ENCODE data around the gene ATP1B2. TPM values are rescaled to one million over a fixed set of nuclear protein-coding genes. Genes with fewer than 3 reads are reported as not detected.
"Not testable (repeated sequence)": the region's sequence is repeated elsewhere in the genome, so short reads cannot be mapped to it uniquely, and the experiment has no call there.

Gene ATP1B2, protein sequence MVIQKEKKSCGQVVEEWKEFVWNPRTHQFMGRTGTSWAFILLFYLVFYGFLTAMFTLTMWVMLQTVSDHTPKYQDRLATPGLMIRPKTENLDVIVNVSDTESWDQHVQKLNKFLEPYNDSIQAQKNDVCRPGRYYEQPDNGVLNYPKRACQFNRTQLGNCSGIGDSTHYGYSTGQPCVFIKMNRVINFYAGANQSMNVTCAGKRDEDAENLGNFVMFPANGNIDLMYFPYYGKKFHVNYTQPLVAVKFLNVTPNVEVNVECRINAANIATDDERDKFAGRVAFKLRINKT
- not detected in 2 replicates for total RNA-seq (2014; rRNA removed)
- 0.07 TPM for polyA plus RNA-seq (2012)

DNA sequence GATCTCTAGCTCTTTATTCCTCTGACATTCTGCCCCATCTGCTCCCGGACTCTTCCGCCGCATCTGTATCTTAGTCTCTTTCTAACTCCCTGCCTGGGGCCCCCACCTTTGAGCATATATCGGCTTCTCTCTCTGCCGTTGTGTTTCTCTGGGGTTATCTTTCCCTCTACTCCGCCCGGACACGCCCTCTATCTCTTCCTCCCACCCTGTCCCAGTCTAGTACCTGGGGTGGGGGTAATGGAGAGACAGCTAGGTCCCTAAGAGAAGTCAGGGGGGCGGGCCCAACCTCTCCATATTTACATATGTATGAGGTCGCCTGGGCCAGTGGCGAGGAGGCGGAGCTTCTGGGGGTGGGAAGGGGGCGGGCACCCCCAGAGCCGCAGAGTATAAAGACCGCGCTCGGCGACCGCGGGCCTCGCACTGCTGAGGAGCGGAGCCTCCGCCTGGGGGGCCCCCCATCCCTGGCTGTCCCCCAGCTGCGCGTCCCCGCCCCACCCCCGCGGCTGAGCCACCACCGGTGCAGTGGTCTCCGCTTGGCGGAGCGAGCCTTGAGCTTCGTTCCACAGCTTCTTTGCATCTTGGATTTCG is at the start of gene ATP1B2:
ATP1B2 (plus strand) TSS at position 418 of the 588 bp plus-strand sequence. CDS start 593 bp downstream, outside the sequence.
- no peak for DNase-seq (ENCODE audit: low read depth)

DNA sequence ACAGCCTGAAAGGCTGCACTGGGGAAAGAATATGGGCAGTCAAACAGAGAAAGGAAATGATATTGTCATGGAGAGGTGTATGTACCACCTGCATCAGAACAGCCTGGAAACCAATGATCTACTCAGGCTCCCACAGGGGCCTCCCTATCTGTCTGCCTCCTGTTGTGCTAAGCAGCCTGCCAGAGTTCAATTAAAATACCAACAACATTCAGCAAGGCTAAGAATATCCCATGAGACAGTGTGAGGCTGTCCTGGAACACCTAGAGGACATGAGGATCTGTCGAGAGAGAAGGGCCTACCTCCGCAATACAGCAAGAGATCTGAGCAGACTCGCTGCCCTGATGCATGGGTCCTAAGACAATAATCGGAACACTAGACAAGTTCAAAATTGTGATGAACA is 44.4 kb upstream of the ATP1B2 start:
- no peak for DNase-seq (ENCODE audit: low read depth)

DNA sequence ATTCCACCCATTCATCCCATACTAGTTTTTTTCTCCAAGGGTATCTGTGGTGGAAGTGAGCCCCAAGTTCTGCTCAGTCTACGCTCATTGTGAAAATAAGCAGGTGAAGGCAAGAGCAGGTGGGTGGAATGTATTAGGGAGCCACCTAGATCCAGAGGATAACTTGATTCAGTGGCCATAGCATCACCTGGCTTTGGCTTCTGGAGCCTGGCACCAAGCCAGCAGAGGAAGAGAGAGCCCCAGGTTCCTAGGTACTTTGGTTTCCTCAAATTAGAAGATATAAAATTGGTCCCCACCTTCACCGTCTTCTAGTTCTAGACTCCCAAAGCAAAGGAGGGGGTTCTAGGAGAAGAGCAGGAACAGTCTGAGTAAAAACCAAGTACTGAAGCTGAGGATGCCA is 40.1 kb upstream of the ATP1B2 start:
- DNase-seq (ENCODE audit: low read depth): no peak

DNA sequence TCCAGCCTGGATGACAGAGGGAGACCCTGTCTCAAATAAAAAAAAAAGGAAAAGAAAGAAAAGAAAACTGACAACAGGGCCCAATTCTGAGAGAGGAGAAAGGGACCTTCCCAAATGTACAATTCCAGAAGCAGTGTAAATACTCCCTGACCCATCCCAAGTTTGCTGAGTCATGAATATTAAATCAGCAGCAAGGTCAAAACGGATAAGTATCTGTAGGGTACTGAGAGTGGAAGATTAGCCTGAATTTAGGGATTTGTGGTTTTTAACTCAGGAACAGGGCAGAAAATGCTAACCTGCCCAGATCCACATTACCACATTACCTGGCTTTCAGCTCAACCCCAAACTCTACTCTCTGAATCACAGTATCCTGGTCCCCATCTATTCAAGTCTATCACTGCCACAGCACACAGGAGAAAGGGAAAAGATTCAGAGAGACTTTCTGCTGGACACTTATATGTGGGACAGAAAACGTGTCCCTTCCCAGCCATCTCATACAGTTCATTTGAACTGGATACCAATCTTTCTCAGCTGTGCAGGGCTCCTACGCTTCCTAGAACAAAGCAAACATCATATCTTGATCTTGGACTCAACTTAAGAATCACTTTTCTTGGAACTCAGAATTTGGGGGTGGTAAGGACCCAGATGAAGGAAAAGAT is 39.0 kb upstream of the ATP1B2 start:
- DNase-seq (ENCODE audit: low read depth): no peak

DNA sequence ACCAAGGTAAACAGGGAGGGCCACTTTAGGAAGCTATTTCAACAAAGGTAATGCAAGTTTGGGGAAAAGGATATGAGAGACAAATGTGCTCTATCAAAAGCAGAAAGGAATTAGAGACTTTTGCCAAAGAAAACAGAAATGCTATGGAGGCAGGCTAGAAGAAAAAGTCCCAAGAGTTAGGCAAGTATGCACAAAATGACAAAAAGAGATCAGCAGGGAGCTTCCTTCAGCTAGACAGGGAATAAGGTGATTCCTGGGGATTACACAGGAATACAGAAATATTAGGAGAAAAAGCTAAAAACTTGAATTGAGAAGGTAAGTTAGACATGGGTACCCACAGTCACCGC is 38.5 kb upstream of the ATP1B2 start:
- DNase-seq (ENCODE audit: low read depth): no peak

DNA sequence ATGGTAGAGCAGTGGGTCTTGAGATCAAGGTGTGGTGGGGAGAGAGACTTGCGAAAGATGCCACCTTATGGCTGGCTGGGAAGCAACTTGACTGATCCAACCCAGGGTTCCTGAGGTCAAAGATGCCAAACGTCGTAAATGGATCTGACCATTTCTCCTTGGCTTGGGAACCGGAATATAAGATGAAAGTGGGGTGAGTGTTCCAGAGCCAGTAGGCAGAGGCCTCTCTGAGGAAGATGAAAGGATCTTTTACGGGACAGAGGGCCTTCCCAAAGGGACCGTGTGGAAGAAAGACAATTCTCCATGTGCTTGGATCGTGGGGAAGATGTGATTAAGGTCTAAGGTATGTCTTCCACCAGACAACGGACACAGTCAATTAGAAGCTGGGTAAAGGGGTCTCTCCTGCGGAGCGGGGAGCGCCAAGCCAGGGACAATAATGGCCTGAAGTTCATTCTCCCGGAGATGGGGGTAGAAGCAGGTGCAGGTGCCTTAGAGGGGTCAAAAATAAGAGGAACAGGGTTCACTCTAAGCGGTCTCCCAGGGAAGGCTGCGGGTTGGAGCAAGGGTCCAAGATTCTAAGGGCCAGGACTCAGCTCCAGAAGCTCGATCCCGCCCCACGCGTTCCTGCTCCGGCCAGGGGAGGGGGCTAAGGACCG is 36.8 kb upstream of the ATP1B2 start:
- peak; percentile 37 for DNase-seq (ENCODE audit: low read depth)

DNA sequence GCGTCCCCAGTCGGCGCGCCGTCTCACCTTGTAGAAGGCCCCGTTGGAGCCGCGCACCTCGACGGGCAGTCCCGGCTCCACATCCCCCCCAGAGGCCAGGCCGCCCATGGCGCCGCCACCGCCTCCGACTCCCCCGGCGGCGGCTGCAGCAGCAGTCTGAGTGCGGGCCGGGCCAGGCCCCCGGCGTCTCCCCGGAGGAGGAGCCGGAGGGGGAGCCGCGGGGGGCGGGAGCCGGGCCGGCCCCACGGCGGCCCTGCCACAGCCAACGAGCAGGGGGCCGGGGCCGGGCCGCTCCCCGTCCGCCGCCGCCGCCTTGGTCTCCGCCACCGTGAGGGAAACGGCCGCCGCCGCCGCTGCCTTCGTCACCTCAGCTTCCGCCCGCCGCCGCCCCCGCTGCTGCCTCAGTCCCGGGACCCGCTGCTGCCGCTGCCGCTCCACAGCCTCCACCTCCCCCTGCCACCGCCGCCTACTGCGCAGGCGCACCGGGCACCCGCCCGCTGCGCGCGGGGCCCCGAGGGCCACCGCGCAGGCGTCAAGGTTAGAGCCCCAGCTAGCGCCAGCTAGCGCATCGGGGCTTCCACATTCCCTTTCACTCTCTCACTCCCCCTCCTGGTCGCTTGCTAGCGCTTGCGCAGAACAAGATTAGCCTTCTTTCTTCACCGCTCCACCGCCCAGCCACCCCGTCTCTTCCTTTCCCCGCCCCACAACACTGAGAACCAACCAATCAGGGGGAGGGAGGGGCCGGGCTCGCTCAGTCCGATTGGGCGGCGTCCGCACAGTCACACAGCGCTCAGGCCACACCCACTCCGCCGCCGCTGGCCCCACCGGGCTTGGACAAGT is 36.1 kb upstream of the ATP1B2 start, which contains the start of gene FXR2:
FXR2 (minus strand) TSS at position 473 of the 840 bp plus-strand sequence; CDS start at position 108, 365 bp downstream.
- DNase-seq (ENCODE audit: low read depth): peak; percentile 100

DNA sequence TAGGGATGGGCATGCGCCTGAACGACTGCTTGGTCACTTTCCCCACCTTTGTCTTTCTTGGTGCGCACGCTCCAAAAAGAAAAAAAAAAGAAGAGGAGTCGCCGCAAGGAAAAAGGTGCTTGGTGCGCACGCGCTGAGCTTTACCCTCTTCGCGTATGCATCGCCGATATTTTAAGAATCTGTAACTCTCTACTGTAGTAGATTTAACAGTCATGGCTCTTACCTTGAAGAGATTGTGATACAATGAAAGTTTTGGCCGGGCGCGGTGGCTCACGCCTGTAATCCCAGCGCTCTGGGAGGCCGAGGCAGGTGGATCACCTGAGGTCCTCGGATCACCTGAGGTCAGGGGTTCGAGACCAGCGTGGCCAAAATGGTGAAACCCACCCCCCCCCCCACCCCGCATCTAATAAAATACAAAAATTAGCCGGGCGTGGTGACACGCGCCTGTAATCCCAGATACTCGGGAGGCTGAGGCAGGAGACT is 35.4 kb upstream of the ATP1B2 start:
- DNase-seq (ENCODE audit: low read depth): no peak

DNA sequence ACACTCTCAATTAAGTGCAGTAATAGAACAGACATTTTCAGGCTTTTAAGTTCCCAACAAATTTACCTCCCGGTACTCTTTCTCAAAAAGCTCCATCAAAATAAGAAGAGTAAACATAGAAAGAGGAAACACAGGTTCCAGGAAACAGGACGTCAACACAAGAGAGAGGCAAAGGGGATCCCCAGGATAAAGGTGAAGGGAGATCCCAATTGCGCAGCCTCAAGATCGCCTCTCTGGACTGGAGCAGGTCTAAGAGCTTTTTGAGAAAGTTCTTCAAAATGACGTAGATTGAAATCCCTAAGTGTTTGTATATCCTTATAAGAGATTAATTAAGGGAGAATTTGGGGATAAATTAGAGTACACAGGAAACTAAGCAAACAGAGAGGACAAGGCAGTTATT is 32.1 kb upstream of the ATP1B2 start:
- DNase-seq (ENCODE audit: low read depth): no peak

DNA sequence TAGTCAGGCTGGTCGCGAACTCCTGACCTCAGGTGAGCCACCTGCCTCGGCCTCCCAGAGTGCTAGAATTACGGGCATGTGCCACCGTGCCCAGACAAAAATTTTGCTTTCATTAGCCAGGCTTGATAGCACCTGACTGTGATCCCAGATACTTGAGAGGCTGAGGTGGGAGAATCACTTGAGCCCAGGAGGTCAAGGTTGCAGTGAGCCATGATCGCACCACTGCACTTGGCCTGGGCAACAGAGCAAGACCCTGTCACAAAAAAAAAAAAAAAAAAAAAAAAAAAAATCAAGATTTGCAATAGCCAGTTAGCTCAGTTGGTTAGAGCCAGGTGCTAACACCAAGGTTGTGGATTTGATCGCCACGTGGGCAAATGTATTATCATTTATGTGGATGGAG is 29.9 kb upstream of the ATP1B2 start:
- no peak for DNase-seq (ENCODE audit: low read depth)

DNA sequence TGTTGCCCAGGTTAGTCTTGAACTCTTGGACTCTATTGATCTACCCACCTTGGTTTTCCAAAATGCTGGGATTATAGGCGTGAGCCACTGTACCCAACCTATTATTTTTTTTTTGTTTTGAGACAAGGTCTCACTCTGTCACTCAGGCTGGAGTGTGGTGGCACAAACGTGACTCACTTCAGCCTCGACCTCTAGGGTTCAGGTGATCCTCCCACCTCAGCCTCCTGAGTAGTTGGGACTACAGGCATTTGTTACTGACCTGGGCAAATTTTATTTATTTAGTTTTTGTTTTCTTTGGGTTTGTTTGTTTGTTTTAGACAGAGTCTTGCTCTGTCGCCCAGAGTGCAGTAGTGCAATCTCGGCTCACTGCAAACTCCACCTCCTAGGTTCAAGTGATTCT is 27.1 kb upstream of the ATP1B2 start:
- DNase-seq (ENCODE audit: low read depth): no peak

DNA sequence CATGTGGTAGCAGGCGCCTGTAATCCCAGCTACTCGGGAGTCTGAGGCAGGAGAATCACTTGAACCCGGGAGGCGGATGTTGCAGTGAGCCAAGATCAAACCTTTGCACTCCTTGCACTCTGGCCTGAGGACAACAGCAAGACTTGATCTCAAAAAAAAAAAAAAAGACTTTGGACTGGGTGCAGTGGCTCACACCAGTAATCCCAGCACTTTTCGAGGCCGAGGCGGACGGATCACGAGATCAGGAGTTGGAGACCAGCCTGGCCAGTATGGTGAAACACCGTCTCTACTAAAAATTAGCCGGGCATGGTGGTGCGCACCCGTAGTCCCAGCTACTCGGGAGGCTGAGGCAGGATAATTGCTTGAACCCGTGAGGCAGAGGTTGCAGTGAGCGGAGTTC is 25.0 kb upstream of the ATP1B2 start:
- DNase-seq (ENCODE audit: low read depth): not testable (repeated sequence)

DNA sequence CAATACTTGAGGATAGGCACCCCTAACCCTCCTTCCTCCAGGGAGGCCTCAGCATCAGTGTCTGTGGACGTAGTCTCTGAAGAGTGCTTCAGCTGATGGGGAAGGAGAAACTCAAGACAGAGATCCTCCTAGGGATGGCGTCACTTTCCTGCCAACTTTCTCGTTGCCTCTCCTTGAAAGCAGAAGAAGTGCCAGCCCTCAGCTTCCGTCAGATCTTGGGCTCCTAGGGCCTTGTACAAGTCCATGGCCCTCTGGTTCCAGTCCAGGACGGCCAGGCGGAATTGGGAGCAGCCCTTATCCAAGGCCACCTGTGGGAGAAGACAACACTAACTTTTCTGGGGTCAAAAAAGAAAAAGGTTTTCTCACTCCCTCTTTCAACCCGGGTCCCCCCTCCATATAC is 24.4 kb upstream of the ATP1B2 start:
- no peak for DNase-seq (ENCODE audit: low read depth)

DNA sequence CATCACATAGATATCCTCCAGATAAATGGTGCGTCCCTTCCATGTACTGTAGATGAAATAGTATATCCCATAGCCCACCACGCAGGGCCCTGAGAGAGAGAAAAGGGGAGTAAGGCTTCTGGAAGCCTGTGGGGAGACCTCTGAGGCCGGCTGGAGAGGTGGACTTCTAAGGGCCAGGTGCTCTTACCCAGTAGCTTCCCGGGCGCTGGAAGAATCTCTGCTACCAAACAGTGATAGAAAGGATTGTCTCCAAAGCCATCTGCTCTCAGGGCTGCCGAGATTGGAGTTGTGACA is 23.8 kb upstream of the ATP1B2 start:
- no peak for DNase-seq (ENCODE audit: low read depth)

DNA sequence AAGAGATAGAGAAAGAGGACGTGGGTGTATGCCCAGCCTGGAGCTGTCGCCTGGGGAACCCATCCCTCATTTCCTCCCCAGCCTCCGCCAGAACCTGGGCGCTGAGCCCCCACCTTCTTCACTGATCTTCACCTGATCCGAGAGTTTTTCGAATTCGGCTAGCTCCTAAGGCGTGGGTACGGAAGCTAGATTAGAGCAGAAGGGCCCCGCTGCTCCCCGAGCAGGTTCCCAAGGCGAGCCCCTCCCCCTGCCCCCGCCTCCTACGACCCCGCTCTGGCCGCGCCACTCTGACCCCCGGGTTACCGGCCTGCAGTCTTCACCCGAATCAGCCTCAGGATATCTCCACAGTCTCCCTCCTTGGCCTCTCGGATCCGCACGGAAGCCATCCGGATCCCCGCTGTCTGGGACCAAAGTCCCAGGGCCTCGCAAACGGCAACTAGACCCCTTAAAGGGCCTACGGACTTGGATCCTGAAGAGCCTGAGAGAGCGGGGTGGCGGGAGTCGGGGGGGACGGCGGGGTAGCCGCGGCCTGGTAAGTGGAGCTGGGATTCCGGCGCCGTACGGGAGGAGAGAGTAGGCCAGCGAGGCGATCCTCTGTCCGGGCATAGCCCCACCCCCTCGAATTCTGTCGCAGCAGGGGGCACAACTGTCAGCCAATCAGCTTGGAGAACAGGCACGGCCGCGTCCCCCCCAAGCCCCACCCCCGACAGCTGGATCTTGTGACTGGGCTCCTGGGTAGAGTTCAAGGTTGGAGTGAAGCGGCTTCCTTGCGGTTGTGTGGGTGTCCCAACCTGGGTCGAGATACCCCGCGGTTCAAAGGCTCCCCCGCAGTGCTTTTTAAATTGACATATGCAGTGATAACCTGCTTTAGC is 23.2 kb upstream of the ATP1B2 start, which contains the start of gene SAT2:
SAT2 (minus strand) TSS at position 572 of the 872 bp plus-strand sequence; CDS start at position 386, 186 bp downstream.
- peak; percentile 94 for DNase-seq (ENCODE audit: low read depth)

DNA sequence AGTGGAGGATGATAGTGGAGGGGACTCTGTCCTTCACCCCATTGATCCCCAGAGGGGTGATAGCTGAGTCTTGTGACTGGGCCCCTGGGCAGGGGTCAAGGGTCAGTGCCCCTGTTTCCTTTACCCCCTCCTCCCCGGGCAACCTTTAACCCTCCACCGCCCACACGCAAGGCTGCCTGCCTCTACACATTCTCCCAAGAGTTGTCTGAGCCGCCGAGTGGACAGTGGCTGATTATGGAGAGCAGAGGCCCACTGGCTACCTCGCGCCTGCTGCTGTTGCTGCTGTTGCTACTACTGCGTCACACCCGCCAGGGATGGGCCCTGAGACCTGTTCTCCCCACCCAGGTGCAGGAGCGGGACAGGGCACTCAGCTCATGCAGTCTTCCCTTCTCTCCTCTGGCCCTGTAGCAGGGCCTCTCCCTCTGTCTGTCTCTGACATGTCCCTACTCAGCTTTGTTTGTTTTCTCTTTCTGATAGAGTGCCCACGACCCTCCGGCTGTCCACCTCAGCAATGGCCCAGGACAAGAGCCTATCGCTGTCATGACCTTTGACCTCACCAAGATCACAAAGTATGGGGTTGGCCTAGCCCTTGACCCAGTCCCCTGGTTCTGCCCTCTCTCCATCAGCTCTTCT is 20.7 kb upstream of the ATP1B2 start, which contains the start of gene SHBG:
SHBG (plus strand) TSS at position 197 of the 633 bp plus-strand sequence; CDS start at position 235, 38 bp downstream.
- no peak for DNase-seq (ENCODE audit: low read depth)

DNA sequence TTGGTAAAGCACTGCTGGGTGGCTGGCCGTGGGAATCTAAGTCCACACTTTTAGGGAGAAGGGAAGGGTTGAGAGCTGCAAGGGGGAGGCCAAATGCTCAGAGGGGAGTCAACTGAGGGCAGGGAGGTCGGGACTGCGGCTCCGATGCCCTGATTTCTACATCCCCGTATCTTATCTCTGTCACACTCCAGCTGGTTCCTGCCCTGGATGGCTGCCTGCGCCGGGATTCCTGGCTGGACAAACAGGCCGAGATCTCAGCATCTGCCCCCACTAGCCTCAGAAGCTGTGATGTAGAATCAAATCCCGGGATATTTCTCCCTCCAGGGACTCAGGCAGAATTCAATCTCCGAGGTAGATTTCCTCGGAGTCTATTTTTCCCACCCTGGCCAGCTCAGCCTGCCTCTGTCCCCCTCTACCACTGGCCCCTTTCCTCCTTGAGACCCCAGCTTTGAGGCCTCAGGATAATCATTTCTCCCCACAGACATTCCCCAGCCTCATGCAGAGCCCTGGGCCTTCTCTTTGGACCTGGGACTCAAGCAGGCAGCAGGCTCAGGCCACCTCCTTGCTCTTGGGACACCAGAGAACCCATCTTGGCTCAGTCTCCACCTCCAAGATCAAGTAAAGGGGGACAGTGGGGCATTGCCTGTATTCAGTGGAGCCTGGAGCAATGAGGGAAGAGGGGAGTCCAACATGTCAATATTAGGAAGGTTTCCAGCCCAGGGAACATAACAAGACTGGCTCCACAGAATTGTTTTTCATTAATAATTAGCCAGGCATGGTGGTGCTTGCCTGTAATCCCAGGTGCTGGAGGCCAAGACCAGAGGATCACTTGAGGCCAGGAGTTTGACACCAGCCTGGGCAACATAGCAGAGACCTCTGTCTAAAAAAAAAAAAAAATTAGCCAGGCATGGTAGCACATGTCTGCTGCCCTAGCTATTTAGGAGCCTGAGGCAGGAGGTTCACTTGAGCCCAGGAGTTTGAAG is 19.0 kb upstream of the ATP1B2 start:
- no peak for DNase-seq (ENCODE audit: low read depth)

DNA sequence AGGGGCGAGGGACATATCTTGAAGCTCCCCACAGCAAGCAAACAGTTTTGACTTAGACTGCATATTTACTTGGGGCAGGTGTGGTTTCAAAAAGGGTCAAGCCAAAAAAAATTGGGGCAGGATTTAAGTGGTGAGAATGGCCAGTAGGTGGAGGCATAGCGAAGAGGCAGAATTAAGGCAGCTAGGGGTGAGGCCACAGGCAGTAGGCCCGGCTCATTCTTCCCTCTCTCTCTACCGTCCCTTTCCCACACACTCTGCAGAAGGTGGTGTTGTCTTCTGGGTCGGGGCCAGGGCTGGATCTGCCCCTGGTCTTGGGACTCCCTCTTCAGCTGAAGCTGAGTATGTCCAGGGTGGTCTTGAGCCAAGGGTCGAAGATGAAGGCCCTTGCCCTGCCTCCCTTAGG is 18.2 kb upstream of the ATP1B2 start:
- DNase-seq (ENCODE audit: low read depth): peak; percentile 43

All from LHCN-M2 (cell line).